RPMI7951 (cell line): Measurements from ENCODE around the gene TMEM245. TPM values are rescaled to one million over a fixed set of nuclear protein-coding genes. Genes with fewer than 3 reads are reported as not detected.

Experiments
- DNase-seq: peaks from one replicate; pipeline ENCODE4 v3.0.0-alpha.2; 2012; ENCODE audit warnings: low read depth
- total RNA-seq: library from RNA; depleted of rRNA; stranded (reverse); fragments of >200 nt; shearing (Covaris generic); gene quantifications from 2 replicates; pipeline ENCODE4 v1.2.3, GENCODE V29; 2014

Gene TMEM245
- total RNA-seq, 1 experiment from 2014 or later, result 47.6 TPM

DNA sequence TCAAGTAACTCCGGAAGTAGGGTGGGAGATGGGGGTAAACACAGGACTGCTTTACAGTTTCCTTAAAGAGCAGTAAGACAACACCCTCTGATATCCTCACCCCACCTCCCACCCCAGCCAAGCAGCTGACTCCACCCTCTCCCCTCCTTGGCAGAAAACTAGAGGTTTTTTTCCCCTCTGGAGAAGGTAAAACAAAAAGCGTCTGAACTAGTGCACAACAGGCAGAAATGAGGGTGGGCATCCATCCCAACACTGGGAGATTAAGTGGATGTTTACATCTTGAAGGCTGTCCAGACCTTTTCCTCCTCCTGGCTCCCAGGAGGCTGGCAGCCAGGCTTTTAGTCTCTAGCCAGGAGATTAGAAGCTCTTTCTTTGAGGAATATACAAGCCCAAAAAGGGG, 92.6 kb downstream of the TMEM245 start:
- DNase-seq, result no peak

DNA sequence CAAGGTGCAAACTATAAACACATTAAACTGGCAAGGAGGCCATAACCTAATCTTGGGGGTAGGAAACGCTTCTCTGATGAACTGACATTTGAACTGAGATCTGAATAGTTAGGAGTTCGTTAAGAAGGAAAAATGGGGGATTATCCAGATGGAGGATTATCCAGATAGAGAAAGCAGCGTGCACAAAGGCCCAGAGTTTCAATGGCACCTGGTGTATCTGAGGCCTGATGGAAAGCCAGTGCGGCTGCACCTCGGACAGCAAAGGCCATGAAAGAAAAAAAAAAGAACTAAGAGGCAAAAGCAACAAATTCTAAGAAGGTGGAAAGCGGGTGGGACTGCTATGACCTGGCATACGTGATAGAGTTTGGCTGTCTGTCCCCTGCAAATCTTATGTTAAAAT, 93.4 kb downstream of the TMEM245 start:
- no peak for DNase-seq

DNA sequence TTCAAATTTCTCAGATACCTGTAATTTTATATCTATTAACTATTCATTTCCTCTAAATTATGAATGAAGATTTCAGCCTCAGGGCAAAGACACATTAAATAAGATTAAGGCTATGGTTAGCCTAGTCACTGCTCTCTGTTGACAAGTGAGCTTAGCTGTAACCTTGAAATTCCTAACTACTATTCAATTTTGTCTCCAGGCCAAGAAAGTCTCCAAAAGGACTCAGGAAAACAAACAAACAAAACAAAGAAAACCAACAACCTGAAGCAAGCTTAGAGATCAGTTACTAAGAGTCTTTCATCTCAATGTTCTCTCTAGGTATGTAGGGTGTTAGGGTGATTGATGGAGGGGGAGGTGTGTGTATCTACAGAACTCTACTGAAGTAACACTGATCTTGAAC, 96.9 kb downstream of the TMEM245 start:
- no peak for DNase-seq

DNA sequence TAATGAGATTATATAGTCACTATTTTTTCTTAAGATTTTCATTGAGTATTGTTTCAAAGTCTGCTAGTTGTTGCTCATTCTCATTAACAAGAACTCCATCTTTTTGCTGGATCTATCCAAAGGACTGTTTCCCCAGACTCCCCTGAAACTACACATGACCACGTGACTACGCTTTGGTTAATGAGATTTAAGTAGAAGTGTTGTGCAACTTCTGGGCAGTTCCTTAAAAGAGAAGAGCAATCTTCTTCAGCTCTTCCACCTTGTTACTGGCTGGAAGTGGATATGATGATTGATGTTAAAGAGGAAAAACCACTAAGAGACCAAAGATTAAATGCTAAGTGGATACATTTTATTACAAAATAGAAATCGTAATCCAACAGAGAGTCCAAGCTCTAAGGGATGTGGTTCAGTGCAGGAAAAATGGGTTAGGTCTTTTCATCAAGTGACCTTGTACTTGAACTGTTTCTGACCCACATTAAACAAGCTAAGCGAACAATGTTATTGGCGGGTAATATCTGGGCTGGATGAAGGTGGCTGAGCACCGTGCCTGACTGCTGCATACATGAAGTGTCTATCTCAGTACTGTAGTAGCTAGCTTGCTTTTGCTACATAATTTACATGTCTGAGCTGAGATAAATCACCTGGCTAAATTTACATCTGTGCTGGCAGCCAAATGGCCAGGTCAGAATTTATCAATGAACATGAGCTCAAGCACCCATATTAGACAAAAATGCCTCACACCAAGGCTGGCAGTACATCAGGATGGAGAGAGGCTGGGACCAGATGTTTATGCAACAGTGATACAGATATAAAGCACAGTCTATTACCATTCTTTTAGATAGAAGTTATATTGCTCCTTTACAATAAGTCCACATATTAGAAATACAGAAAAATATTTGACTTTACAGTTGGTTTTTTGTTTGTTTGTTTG, 98.9 kb downstream of the TMEM245 start:
- no peak for DNase-seq

DNA sequence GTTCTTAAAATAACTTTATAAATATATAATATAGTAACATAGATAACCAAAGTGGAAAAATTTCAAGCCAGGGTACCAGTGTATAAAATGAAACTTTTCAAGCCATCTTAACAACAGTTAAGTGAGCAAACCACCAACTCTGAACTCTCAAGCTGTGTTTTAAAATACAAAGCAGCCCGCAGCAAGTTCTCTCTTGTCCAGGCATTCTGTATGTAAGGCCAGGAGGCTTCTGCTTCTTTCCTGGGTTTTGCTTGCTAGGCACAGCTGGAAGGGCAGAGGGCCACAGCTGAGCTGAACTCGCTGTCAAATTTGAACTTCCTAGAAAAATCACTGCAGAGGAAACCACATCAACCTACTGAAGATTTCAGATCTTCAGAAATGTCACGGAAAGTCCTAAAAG, 99.6 kb downstream of the TMEM245 start:
- DNase-seq, result no peak

DNA sequence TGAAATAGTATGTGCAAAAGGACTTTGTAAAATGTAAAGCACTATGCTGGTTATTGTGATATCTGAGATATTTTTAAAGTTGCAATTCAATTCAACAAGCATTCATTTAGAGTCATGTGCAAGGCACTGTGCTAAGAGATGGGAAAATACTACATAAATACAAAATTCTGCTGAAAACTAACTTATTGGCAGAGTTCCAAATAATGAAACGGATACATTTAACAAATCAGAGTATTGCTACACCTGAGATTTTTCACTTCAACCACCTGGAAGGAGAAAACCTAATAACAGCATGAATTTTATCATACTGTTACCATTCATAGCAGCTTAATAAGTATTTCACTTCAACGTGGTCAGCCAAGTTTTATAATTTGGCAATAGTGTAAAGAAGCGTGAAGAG, 100.3 kb downstream of the TMEM245 start:
- DNase-seq, result no peak

DNA sequence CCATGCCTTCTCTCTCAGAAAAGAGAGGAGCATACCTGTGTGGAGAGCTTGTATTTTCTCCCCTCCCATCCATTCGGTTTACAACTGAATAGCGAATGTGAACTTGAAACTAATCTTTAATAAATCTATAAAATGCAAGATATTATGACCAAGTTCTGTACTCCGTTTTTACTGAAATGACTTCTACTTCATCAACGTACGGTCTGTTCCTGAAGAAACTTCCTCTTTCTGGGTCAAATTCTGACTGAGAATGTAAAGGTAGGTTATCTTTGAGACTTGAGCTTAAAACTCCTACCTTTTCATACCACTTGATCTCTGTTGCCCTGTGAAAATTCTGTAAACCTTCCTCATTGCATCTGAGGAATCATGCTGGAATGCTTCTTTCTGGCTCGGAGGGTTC, 102.3 kb downstream of the TMEM245 start:
- DNase-seq, result no peak

DNA sequence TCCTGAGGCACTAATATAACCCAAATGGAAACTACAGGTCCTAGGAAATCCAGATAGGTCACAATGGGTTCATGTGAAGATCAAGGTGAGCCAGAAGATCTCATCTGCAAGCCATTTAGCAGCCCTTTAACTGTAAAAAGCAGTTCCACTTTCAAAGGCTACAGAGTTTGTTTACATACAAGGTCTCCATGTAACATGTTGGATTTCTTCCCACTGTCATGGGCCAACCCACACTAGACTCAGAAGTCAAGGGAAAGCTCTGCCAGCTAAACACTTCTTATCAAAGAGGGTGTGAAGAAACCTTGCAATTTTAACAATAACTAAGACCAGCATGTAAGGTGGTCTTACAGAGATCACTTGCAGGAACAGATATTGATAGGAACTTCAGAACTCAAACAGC, 102.7 kb downstream of the TMEM245 start:
- DNase-seq, result no peak

DNA sequence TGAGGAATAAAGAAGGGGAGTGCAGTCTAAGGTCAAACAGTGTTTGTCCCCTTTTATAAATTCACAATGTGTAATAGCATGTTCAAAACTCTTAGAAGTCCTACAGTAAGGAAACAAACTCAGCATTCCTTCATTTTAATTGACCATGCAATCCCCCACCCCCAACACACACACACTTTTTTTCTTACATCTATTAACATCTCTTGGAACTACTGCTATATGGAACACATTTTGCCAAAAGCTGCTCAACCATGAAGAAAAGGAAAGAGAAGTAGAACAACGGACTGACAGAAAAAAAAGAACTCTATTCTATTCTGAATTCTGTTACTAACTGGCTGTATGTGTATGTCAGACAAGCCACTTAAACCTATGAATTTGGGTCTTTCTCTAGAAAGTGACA, 103.6 kb downstream of the TMEM245 start:
- no peak for DNase-seq

DNA sequence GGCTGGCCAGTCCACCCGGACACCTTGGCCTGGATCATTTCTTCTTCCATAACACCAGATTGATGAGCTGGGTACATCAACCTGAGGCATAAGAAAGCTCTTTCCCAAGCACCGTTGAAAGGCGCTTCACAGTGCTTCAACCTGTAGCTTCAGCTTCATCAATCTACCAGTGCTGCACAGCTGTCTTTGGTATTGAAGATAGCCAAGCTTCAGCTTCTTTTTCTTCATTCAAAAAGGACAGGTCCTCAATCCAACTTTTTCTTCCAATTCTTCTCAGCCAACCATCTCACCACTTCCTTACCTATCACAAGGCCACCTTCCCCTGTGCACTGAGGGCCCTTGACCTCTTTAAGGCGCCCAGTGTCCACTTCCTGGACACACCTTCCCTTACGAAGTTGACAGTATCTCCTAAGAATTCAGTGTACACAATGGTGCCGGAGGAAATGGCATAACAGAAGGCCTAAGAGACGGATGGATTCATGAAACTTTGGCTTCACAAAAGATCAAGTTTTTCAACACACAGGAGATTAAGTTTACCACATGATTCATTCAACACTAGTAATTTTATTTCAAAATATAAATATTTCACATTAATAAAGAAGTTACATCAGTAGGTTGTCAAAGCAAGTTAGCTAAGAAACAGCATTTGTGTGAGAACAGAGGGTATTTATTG, 105.0 kb downstream of the TMEM245 start:
- no peak for DNase-seq

DNA sequence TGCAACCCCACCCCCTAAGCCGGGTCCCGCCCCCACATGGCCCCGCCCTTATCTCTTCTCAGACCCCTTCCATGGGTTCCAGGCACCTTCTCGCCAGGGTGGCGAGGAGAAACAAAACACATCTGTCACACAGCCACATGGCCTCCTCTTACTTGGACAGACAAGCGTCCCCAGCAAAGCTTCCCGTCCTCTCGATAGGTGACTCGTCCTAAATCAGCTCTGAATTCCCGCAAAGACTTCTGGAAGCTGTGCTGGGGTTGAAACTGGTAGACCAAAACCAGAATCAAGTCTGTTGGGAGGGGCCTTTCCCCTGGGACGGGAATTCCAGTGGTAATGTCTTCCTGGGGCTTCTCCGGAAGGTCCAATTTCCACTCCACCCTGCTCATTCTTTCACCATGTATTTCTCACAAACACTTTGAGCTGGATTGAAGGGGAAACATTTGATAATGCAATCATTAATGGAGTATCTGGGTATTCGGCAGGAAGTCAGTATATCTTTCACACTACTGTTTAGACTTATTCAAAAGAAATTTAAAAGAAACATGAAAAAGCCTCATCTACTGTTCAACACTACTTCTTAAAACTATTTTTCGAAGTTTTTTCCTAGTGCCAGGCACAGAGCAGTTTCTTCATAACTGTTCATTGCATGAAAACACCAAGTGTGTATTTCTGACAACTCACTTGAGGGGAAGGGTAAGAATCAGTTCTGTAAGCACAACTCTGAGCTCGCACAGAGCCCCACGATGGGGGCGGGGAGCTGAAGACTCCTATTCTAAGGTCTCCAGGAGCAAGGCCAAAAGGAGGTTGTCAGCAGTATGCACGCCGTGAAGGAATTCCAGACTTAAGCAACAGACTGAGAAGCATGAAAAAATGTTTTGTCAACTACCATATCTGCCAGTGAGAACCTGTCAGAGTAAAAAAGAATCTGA, 105.8 kb downstream of the TMEM245 start:
- DNase-seq, result peak; percentile 80

DNA sequence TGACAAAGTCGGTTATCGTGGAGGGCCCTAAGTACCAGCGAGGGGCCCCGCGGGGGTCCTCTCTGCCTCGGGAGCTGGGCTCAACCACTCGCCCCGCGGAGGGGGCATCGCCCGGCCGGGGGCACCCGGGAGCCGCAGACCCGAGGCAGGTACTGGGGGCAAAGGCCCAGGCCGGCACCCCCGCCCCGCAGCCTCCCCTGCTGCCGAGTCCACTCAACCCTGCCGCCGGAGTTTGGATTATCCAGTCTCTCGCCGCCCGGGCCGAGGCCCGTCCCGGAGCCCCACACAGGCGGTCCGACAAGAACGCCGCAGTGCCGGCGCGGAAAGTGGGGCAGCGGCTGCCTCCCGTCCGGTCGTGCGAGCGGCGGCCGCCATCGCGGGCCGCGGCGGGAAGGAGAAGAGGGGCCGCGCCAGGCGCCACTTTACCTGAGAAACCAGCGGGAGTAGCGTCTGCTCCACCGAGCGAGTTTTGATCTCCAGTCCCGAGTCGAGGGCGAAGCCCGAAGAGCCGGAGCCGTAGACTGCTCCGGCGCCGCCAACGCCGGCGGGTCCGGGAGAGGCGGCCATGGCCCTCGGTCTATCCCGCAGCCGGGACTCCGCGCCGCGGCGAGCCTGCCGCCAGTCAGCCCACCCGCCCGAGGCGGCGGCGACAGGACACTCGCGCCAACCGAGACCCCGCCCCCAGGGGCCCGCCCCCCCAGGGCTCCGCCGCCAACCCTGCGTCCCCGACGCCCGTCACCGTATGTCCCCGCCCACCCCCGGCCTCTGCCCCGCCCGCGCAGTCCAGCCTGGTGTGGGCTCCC, 106.7 kb downstream of the TMEM245 start, which contains the start of gene CTNNAL1:
CTNNAL1 (minus strand) TSS at position 624 of the 803 bp plus-strand sequence; CDS start at position 567, 57 bp downstream.
- peak; percentile 88 for DNase-seq

DNA sequence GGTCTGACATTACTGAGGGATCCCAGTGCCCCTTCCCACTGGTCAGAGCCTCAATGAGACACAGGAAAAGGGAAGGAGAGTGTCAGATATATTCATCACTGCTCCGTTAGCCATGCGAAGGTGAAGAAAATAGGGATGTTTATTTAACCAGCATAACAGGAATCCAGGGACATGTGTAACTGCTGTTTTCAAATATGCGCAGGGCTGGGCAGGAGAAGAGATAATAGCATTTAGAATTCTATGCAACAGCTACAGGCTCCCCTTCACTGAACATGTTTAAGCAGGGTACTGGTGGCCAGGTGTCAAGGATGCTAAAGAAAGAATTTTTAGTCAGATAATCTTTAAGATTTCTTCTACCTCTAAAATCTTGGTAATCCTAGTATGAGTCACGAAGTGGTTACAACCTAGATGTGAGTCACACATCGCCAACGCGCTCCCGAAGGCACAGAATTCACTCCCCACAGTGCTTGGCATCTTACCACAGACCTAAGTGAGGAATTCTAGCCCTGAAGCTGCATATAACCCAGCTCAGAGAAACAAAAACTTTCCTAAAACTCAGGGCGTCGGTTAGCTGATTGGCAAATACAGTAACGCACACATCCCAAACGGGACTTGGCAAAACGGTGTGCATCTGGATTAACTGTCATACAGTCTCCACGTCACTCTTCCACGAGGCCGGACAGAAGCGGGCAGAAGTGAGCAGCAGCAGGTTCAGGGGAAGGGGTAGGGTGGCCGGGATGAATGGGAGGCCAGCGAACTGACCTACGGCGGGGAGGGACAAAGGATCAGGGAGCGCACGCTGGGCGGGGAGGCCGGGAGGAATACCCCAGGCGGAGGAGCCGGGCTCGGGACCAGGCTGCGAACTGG, 107.5 kb downstream of the TMEM245 start:
- DNase-seq, result peak; percentile 99

DNA sequence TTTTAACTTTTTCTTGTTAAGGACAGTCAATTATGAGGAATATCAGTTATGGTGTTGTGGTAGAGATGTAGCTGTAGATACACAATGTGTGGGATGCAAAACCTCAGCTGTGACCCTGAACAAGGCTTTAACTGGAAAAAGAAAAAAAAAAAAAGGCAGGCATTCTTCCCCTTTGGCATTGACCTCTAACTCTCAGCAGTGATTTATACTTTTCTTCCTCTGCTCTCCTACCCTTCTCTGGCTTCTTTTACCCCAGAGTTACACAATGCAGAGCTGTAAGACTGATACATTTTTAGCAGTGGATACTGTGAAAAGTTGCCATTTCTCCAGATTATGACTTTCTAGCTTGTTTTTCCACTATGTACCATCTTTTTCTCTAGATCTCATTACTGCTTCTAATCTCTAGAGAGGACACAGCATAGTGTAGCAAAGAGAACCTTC, 108.5 kb downstream of the TMEM245 start:
- no peak for DNase-seq

DNA sequence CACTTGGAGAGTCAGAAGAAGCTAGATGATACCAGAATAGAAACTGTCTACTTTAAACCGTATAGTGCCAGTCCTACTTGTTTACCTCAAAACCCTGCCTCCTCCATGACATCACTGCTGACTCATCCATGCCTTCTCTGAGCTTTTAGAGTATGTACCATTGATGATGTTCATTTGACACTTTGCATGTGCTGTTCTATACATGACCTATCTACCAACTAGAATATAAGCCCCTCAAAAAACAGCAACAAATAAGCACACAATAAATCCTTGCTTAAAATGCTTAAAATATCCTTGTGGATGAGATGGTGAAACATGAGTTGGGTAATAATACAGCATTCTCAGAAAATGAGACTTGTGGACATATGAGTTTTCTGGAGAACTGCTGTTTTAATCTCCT, 109.0 kb downstream of the TMEM245 start:
- peak; percentile 75 for DNase-seq

DNA sequence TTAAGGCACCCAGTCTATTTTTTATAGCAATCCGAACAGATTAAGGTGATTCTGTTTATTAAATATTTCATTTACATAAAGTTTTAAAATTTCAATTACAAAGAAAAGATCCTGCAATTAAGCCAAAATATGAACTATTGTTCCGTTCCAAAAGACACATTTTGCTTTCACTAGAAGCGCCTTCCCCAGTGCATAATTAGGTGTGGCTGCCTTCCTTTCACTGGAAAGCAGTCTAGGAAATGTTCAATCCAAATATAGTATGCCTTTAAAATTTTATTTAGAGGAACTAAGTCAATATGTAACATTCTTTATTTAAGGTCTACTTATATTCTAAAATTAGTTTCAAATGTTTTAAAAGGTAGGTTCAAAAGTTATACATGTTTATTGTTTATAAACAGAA, 114.1 kb downstream of the TMEM245 start:
- no peak for DNase-seq

DNA sequence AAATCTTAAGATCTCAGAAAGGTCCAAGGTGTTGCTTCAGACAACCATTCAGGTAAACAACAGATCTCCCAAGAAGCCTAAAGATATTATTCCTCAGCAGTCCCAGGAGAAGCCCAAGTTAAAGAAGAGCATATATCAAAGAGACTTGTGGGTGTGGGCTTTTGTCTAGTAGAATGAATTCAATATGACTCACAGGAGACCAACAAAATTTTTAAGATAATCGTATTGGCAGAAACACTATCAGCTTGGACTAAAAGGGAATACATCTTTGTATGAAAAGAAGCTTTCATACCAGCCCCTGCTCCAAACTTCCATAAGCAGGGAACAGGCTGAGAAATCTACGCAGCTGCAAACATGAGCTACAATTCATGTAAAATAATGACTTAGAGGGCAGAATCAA, 116.6 kb downstream of the TMEM245 start:
- no peak for DNase-seq

DNA sequence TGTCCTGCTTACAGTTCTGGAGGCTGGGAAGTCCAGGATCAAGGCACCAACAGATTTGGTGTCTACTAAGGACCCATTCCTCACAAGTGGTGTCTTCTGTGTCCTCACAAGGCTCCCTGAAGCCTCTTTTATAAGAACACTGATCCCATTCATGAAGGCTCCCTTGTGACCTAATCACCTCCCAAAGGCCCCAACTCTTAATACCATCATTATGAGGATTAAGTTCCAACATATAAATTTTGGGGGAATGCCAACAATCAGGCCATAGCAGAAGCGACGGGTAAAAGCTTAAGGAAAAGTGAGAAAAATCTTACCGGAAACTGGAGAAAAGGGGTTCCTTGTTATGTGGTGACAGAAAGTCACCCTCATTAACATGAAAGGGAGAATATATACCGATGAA, 117.6 kb downstream of the TMEM245 start:
- no peak for DNase-seq

DNA sequence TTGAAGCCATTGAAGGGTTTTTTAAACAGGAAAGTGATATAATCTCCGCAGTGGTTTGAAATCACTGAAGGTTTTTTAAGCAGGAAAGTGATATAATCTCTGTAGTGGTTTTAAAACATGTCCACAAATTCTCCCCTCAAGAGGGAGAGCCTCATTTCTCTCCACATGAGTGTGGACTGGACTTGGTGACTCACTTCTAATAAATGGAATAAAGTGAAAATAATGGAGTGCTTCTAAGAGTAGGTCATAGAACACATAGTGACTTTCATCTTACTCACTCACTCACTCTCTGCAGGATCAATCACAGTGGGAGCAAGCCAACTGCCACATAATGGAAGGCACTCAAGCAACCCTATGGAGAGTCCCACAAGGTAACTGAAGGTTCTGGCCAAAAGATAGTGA, 118.5 kb downstream of the TMEM245 start:
- peak; percentile 88 for DNase-seq

DNA sequence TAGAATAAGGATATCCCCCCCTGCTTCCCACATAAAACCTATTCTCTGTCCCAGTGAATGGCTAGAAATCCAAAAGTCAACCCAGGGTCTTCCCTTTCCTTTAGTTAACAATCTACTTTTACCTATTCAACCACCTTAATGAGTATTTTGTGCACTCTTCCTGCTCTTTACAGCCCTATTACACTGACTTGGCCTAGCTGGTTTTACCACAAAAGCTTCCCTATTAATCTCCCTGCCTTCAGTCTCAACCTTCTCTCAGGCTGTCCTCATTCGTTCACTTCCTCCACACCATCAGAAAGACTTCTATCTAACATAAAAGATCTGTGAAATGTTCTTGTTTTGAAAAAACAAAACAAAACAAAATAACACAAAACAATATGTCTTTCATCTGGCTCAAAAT, 122.6 kb downstream of the TMEM245 start:
- no peak for DNase-seq
